ENCODE results near the gene GMDS.

The GMDS gene

GRCh38 chr6:1577896-1578745 is 667.3 kb downstream of the GMDS start:
- no peak overlapping the region for H3K27ac ChIP-seq (ENCODE audit: insufficient read depth, low read length, poor library complexity, severe bottlenecking)
- DNase-seq = no peak
- H3K4me1 ChIP-seq (ENCODE audit: control insufficient read depth, insufficient read depth, low read length, poor library complexity, severe bottlenecking) = no peaks in the 10 kb centered on the region
- H3K9me3 ChIP-seq (ENCODE audit: control insufficient read depth, low read length) = no peaks in the 10 kb centered on the region
- no peaks in the 10 kb centered on the region for H3K27me3 ChIP-seq (replicated peaks; ENCODE audit: control insufficient read depth, insufficient read depth, low read length, poor library complexity, severe bottlenecking)
- H3K4me3 ChIP-seq (ENCODE audit: insufficient read depth, low read depth, low read length, poor library complexity, severe bottlenecking) = no peak overlapping the region
- no peaks in the 10 kb centered on the region for H3K36me3 ChIP-seq (ENCODE audit: control insufficient read depth, insufficient read depth, low read length)

DNA sequence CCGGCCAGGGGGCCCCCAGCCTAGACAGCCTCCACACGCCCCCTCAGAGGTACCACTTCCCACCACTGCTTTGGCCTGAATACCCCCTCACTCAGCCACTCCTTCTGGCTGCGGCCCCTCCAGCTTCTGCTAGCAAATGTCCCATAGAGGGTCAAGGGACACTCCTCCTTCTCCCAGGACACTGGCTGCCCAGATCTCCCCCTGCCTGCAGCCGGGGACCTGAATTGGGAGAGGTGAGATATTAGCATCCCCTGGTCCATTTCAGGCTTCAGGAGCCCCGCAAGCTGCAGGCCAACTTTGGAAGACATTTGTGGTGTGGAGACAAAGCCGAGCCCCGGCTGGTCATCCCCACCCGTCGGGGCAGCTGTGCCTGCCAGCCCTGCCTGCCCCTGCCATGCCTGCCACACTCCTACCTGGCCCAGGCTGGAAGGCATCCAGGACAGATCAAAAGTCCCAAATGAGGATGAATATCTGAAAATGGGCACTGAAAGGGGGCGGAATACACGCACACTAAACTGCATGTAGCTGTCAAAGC is 668.2 kb downstream of the GMDS start:
- H3K27ac ChIP-seq (ENCODE audit: insufficient read depth, low read length, poor library complexity, severe bottlenecking) = no peak overlapping the region
- H3K9me3 ChIP-seq (ENCODE audit: control insufficient read depth, low read length) = no peaks in the 10 kb centered on the region
- H3K27me3 ChIP-seq (replicated peaks; ENCODE audit: control insufficient read depth, insufficient read depth, low read length, poor library complexity, severe bottlenecking) = no peaks in the 10 kb centered on the region
- no peak for DNase-seq
- H3K36me3 ChIP-seq (ENCODE audit: control insufficient read depth, insufficient read depth, low read length) = no peaks in the 10 kb centered on the region
- no peak overlapping the region for H3K4me3 ChIP-seq (ENCODE audit: insufficient read depth, low read depth, low read length, poor library complexity, severe bottlenecking)
- no peaks in the 10 kb centered on the region for H3K4me1 ChIP-seq (ENCODE audit: control insufficient read depth, insufficient read depth, low read length, poor library complexity, severe bottlenecking)

GRCh38 chr6:1576711-1577110 is 668.7 kb downstream of the GMDS start:
- Histone ChIP-seq H3K27ac (ENCODE audit: insufficient read depth, low read length, poor library complexity, severe bottlenecking) (no peak overlapping the region), H3K27me3 (replicated peaks; ENCODE audit: control insufficient read depth, insufficient read depth, low read length, poor library complexity, severe bottlenecking) (no peaks in the 10 kb centered on the region), H3K36me3 (ENCODE audit: control insufficient read depth, insufficient read depth, low read length) (no peaks in the 10 kb centered on the region), H3K4me1 (ENCODE audit: control insufficient read depth, insufficient read depth, low read length, poor library complexity, severe bottlenecking) (no peaks in the 10 kb centered on the region), H3K9me3 (ENCODE audit: control insufficient read depth, low read length) (no peaks in the 10 kb centered on the region), H3K4me3 (ENCODE audit: insufficient read depth, low read depth, low read length, poor library complexity, severe bottlenecking) (no peak overlapping the region)
- no peak for DNase-seq

- no peak for DNase-seq
- Histone ChIP-seq H3K27ac (ENCODE audit: insufficient read depth, low read length, poor library complexity, severe bottlenecking) (no peak overlapping the region), H3K36me3 (ENCODE audit: control insufficient read depth, insufficient read depth, low read length) (no peaks in the 10 kb centered on the region), H3K27me3 (replicated peaks; ENCODE audit: control insufficient read depth, insufficient read depth, low read length, poor library complexity, severe bottlenecking) (no peaks in the 10 kb centered on the region), H3K9me3 (ENCODE audit: control insufficient read depth, low read length) (peaks cover under 1% of the 10 kb centered on the region), H3K4me1 (ENCODE audit: control insufficient read depth, insufficient read depth, low read length, poor library complexity, severe bottlenecking) (no peaks in the 10 kb centered on the region), H3K4me3 (ENCODE audit: insufficient read depth, low read depth, low read length, poor library complexity, severe bottlenecking) (no peak overlapping the region)
Observed at GRCh38 chr6:1576166-1576565, 669.2 kb downstream of the GMDS start.

DNA sequence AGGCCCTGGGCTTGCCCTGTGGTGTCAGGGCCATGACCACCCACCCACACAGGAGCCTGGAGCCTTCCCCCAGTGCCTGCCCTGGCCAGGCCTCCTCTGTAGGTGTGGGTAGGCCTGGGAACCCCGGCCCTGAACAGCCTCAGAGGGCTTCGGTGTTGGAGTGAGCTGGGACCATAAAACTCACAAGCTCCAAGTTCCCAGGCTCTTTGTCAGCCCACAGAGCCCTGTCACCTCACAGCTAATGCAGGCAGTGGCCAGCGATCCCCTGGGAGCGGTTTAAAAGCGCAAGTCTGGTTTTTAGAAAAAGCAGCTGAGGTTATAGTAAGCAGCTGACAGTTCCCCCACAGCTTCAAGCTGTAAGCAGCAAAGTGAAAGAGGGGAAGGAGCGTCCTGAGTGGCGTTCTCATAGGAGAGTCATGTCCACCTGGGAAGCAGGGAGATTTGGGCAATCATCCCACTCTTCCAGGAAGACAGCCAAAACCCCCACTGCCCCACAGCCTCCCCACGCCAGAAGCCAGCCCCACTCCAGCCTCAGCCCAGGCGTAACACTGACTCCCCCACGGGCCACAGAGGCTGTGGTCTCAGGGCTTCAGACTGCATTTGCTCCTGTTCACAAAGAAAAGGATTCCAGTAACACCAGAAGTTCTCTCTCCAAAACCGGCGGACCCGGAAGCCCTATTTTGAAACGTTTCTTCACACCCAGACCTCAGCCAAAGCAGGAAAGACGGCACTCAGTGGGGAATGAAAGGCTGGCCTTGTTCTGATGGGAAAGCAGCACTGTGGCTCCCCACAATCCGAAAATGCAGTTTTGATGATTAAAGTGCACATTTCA is 670.0 kb downstream of the GMDS start:
- Histone ChIP-seq H3K9me3 (ENCODE audit: control insufficient read depth, low read length) (peaks cover 5% of the 10 kb centered on the region), H3K4me1 (ENCODE audit: control insufficient read depth, insufficient read depth, low read length, poor library complexity, severe bottlenecking) (no peaks in the 10 kb centered on the region), H3K27me3 (replicated peaks; ENCODE audit: control insufficient read depth, insufficient read depth, low read length, poor library complexity, severe bottlenecking) (no peaks in the 10 kb centered on the region), H3K36me3 (ENCODE audit: control insufficient read depth, insufficient read depth, low read length) (no peaks in the 10 kb centered on the region), H3K4me3 (ENCODE audit: insufficient read depth, low read depth, low read length, poor library complexity, severe bottlenecking) (no peak overlapping the region), H3K27ac (ENCODE audit: insufficient read depth, low read length, poor library complexity, severe bottlenecking) (no peak overlapping the region)
- no peak for DNase-seq

- Histone ChIP-seq H3K27me3 (replicated peaks; ENCODE audit: control insufficient read depth, insufficient read depth, low read length, poor library complexity, severe bottlenecking) (no peaks in the 10 kb centered on the region), H3K27ac (ENCODE audit: insufficient read depth, low read length, poor library complexity, severe bottlenecking) (no peak overlapping the region), H3K36me3 (ENCODE audit: control insufficient read depth, insufficient read depth, low read length) (no peaks in the 10 kb centered on the region), H3K4me1 (ENCODE audit: control insufficient read depth, insufficient read depth, low read length, poor library complexity, severe bottlenecking) (no peaks in the 10 kb centered on the region), H3K9me3 (ENCODE audit: control insufficient read depth, low read length) (peaks cover 5% of the 10 kb centered on the region), H3K4me3 (ENCODE audit: insufficient read depth, low read depth, low read length, poor library complexity, severe bottlenecking) (no peak overlapping the region)
- no peak for DNase-seq
Observed at GRCh38 chr6:1574890-1575209, 670.6 kb downstream of the GMDS start.

- H3K4me1 ChIP-seq (ENCODE audit: control insufficient read depth, insufficient read depth, low read length, poor library complexity, severe bottlenecking) = no peaks in the 10 kb centered on the region
- peaks cover 5% of the 10 kb centered on the region for H3K9me3 ChIP-seq (ENCODE audit: control insufficient read depth, low read length)
- DNase-seq = no peak
- H3K27me3 ChIP-seq (replicated peaks; ENCODE audit: control insufficient read depth, insufficient read depth, low read length, poor library complexity, severe bottlenecking) = no peaks in the 10 kb centered on the region
- no peak overlapping the region for H3K4me3 ChIP-seq (ENCODE audit: insufficient read depth, low read depth, low read length, poor library complexity, severe bottlenecking)
- H3K27ac ChIP-seq (ENCODE audit: insufficient read depth, low read length, poor library complexity, severe bottlenecking) = no peak overlapping the region
- H3K36me3 ChIP-seq (ENCODE audit: control insufficient read depth, insufficient read depth, low read length) = no peaks in the 10 kb centered on the region
Observed at GRCh38 chr6:1574083-1574761, 671.2 kb downstream of the GMDS start.
